Psoas muscle (tissue), 8 donors: ENCODE data around the gene NTRK2. TPM values are rescaled to one million over a fixed set of nuclear protein-coding genes. Genes with fewer than 3 reads are reported as not detected.

Source experiments
- ATAC-seq, 4 donors: fragments of 200-7000 bp; cut with Tn5 transposase; one replicate each; pipeline ENCODE4 v1.9.1; 2020; ENCODE audit warnings: moderate library complexity in 3 of 4, mild to moderate bottlenecking in 2 of 4
- DNase-seq, 2 donors: peaks; one replicate each; pipeline ENCODE4 v3.0.0-alpha.2; 2020
- H3K27ac ChIP-seq: fragments of 200-600 bp; one replicate; pipeline ENCODE4 v1.8.0; 2022
- H3K27me3 ChIP-seq, 3 donors: fragments of 200-600 bp in 1 of 3; one replicate each; pipeline versions ENCODE4 v1.6.1 to v1.8.0; 2013 to 2022; ENCODE audit warnings: low read length in 2 of 3, mild to moderate bottlenecking in 2 of 3, moderate library complexity in 1 of 3; ENCODE audit not compliant: insufficient read depth in 3 of 3
- H3K36me3 ChIP-seq, 2 donors: fragments of 200-600 bp in 1 of 2; one replicate each; pipeline versions ENCODE4 v1.6.1 to v1.8.0; 2013 to 2022; ENCODE audit warnings: low read depth in 1 of 2, mild to moderate bottlenecking in 1 of 2, moderate library complexity in 1 of 2; ENCODE audit not compliant: insufficient read depth in 1 of 2
- H3K4me1 ChIP-seq: fragments of 200-600 bp; one replicate; pipeline ENCODE4 v1.8.0; 2022
- H3K4me3 ChIP-seq: fragments of 200-600 bp; one replicate; pipeline ENCODE4 v1.8.0; 2022; ENCODE audit warnings: mild to moderate bottlenecking
- H3K9me3 ChIP-seq: fragments of 200-600 bp; one replicate; pipeline ENCODE4 v1.8.0; 2022
- CTCF ChIP-seq: fragments of 200-600 bp; IDR thresholded peaks from one replicate; pipeline ENCODE4 v1.8.0; 2022; ENCODE audit warnings: antibody characterized with exemption
- WGBS, 3 donors: extraction: QIAGEN DNeasy Blood & Tissue Kit; methylation state at CpG; one replicate each; pipeline versions ENCODE4 v1.1.6 to v1.1.7; 2013; 5-methylcytosine and 5-hydroxymethylcytosine counted together
- intact Hi-C, 2 donors: fragments of 100-400 bp; cut with DNase I; formaldehyde crosslinking; loops; one replicate each; pipeline versions ENCODE4 v1.11.0 to v1.14.2; 2022
- polyA plus RNA-seq, 3 donors: library from polyadenylated mRNA; stranded (reverse); fragments of 200-250 nt; gene quantifications; one replicate each; pipeline ENCODE4 v1.2.3, GENCODE V29; 2013
- total RNA-seq, 4 donors: library from RNA; stranded (reverse); fragmentation: NEBNext Ultra II Directional in 2 of 4; extraction: Animal tissue kit (Norgen Biotek cat#: 25700) in 2 of 4; gene quantifications; one replicate each; pipeline versions ENCODE4 v1.2.1 to v1.2.4, GENCODE V29; 2021 to 2023
- donor health status: healthy with polysubstance abuse.
- donor health status: DM: no; HTN: no; CAD: no; lungs with moderate emphysema.
- donor health status: Bipolar disorder and iron deficiency.
- donor health status: healthy.
- donor health status: DM: yes; HTN: yes; CAD: no.
- donor health status: DM: no; HTN: no; CAD: no.
- donor health status: DM: no; HTN: no; CAD: no.
- donor health status: DM: yes; HTN: yes; CAD: no.

NTRK2 gene
- total and polyA plus RNA-seq, 7 donors: 0.46 to 3.6 (median 1.4) TPM

DNA sequence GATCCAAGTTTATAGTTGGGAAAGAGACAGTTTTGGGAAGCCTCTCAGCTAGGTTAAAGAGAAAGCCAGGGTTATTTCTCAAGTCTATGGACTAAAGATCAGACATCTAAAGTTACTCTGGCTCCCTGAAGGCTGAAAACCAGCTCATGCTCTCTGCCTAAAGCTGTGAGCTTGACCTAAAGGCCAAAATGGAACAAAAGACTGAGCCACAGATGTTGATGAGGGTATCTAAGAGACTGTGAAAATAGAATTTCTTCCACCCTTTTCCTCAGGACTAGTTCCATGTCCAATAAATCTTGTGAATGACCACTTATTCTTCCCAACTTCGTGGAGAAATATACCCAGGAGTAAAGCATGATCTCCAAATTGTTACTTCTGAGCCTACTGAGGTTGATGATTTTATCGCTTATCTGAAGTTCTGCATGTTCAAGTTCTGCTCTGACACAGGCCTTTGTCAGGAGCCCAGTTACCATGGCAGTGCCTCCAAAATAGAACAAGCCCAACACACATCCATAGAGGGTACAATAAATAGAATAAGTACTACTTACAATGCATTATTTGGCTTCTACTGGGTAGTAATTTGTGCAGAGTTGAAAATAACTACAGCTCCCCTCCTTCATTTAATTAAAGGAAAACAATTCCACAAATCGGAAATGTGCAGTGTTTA lies 373.6 kb downstream of the NTRK2 start:
- no peak for DNase-seq
- Histone ChIP-seq H3K36me3 (no peaks in the 10 kb centered on the region), H3K4me1 (no peaks in the 10 kb centered on the region), H3K27ac (no peak overlapping the region), H3K4me3 (no peak overlapping the region), H3K9me3 (no peaks in the 10 kb centered on the region), H3K27me3 (no peaks in the 10 kb centered on the region)
- no peak for ATAC-seq
- no peak for TF ChIP-seq CTCF
- 64 to 69% (median 67%) methylated on average over 3 of the region's 3 CpGs for WGBS, 3 donors
- intact Hi-C loops: no loop called here

DNA sequence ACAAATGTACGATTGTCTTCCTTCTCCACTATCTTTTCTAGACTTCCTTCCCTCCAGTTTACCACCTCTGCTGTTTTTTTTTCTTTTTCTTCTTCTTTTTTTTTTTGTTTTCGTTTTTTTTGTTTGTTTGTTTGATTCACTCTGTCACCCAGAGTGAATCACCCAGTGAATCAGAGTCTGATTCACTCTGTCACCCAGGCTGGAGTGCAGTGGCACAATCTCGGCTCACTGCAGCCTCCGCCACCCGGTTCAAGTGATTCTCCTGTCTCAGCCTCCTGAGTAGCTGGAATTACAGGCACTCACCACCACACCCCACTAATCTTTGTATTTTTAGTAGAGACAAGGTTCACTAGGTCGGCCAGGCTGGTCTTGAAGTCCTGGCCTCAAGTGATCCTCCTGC lies 375.7 kb downstream of the NTRK2 start:
- no peak for ATAC-seq
- intact Hi-C loops: no loop called here
- Histone ChIP-seq H3K27ac (no peak overlapping the region), H3K36me3 (no peaks in the 10 kb centered on the region), H3K9me3 (no peaks in the 10 kb centered on the region), H3K4me3 (no peak overlapping the region), H3K4me1 (no peaks in the 10 kb centered on the region), H3K27me3 (no peaks in the 10 kb centered on the region)
- no peak for DNase-seq
- WGBS, 3 donors: 81 to 84% (median 83%) methylated on average over 6 of the region's 6 CpGs
- no peak for TF ChIP-seq CTCF

DNA sequence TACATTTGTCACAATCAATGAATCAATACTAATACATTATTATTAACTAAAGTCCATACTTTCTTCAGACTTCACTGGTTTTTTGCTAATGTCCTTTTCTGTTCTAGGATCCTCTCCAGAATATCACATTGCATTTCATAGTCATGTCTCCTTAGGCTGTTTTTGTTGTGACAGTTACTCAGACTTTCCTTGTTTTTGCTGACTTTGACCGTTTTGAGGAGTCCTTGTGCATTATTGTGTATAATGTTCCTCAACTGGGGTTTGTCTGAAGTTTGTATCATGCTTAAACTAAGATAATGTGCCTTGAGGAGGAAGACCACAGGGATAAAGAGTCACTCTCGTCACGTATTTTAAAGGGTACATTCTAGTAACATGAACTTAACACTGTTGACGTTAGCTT lies 376.9 kb downstream of the NTRK2 start:
- ATAC-seq: no peak
- intact Hi-C loops: no loop called here

DNA sequence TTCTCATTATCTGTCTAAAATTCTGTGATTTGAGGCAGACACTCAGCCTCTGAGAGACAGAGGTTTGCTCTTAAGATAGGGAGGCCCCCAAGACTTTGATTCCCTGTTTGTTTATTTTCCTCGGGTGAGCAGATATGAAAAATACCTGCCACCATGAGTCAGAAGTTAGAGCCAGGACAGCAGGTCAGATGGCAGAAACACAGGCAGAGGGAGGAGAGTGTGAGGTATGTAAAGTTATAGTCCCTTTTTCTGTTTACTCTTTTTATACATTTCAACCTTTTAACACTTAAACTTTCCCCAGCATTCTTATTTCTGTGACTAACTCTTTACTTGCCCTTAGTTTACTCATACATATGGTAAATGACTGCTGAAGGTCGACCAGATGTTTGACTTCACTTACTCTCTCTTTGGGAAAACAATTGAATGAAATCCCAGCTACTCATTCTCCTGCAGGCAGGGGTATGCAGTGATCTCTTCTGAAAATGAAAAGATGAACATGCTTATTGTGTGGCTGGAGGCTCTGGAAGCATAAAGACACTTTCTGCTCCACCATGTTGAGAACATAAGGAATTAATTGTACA lies 383.8 kb downstream of the NTRK2 start:
- ATAC-seq: no peak
- intact Hi-C loops: no loop called here
- no peak for TF ChIP-seq CTCF

More for the DNA sequence above, 376.9 kb downstream of the NTRK2 start:
- 78 to 87% (median 82%) methylated on average over 4 of the region's 4 CpGs for WGBS, 3 donors
- Histone ChIP-seq H3K27me3 (no peaks in the 10 kb centered on the region), H3K4me1 (no peaks in the 10 kb centered on the region), H3K27ac (no peak overlapping the region), H3K36me3 (no peaks in the 10 kb centered on the region), H3K4me3 (no peak overlapping the region), H3K9me3 (no peaks in the 10 kb centered on the region)
- no peak for DNase-seq
- no peak for TF ChIP-seq CTCF

GRCh38 chr9:85054017-85054416 lies 384.5 kb downstream of the NTRK2 start:
- Histone ChIP-seq H3K4me3 (no peak overlapping the region), H3K9me3 (no peaks in the 10 kb centered on the region), H3K27ac (no peak overlapping the region), H3K4me1 (no peaks in the 10 kb centered on the region), H3K27me3 (no peaks in the 10 kb centered on the region), H3K36me3 (no peaks in the 10 kb centered on the region)
- 75 to 88% (median 83%) methylated on average over 4 of the region's 4 CpGs for WGBS, 3 donors
- TF ChIP-seq CTCF: no peak
- DNase-seq: no peak
- intact Hi-C loops: no loop called here
- ATAC-seq: no peak

More for the DNA sequence above, 383.8 kb downstream of the NTRK2 start:
- Histone ChIP-seq H3K4me3 (no peak overlapping the region), H3K36me3 (no peaks in the 10 kb centered on the region), H3K4me1 (no peaks in the 10 kb centered on the region), H3K27me3 (no peaks in the 10 kb centered on the region), H3K27ac (no peak overlapping the region), H3K9me3 (no peaks in the 10 kb centered on the region)
- DNase-seq: no peak
- WGBS, 3 donors: 47 to 60% (median 60%) methylated on average over 2 of the region's 2 CpGs
